Kidney (tissue), 22 donors: ENCODE data around the gene NPSR1. TPM values are rescaled to one million over a fixed set of nuclear protein-coding genes. Genes with fewer than 3 reads are reported as not detected.

ENCODE experiments used
- DNase-seq, 5 donors: peaks; one replicate each; pipeline ENCODE4 v3.0.0-alpha.2; 2013 to 2020
- FAIRE-seq: peaks from 2 replicates; lab custom pipeline; 2012; peaks lifted over from hg19 to GRCh38; lab: Jason Lieb, UNC
- H3K27ac ChIP-seq, 2 donors: one replicate each; pipeline ENCODE4 v1.7.0; 2013; ENCODE audit warnings: low read depth in 2 of 2, low read length in 2 of 2, inconsistent platforms in 1 of 2
- H3K27me3 ChIP-seq: one replicate; pipeline ENCODE4 v1.7.1; 2013; ENCODE audit warnings: low read length, inconsistent platforms; ENCODE audit not compliant: control insufficient read depth, insufficient read depth
- H3K36me3 ChIP-seq, 3 donors: one replicate each; pipeline versions ENCODE4 v1.7.0 to v1.7.1; 2013; ENCODE audit warnings: low read length in 3 of 3, control low read depth in 1 of 3, inconsistent platforms in 1 of 3; ENCODE audit not compliant: insufficient read depth in 3 of 3, control insufficient read depth in 2 of 3
- H3K4me1 ChIP-seq, 3 donors: one replicate each; pipeline versions ENCODE4 v1.7.0 to v1.7.1; 2013; ENCODE audit warnings: low read length in 3 of 3, inconsistent platforms in 1 of 3, low read depth in 1 of 3; ENCODE audit not compliant: control insufficient read depth in 2 of 3, insufficient read depth in 2 of 3
- H3K4me3 ChIP-seq, 3 donors: one replicate each; pipeline versions ENCODE4 v1.7.0 to v1.8.1; 2013; ENCODE audit warnings: low read length in 3 of 3, control low read depth in 1 of 3, inconsistent platforms in 1 of 3
- H3K9ac ChIP-seq, 3 donors: one replicate each; pipeline versions ENCODE4 v1.7.0 to v1.7.1; 2013; ENCODE audit warnings: low read length in 3 of 3, control low read depth in 1 of 3, inconsistent platforms in 1 of 3
- H3K9me3 ChIP-seq, 3 donors: one replicate each; pipeline versions ENCODE4 v1.7.0 to v1.7.1; 2013; ENCODE audit warnings: low read length in 3 of 3, control low read depth in 1 of 3, inconsistent platforms in 1 of 3; ENCODE audit not compliant: control insufficient read depth in 2 of 3, insufficient read depth in 1 of 3
- CTCF ChIP-seq: IDR thresholded peaks from 3 replicates; pipeline ENCODE4 v1.5.1; 2012; ENCODE audit warnings: mild to moderate bottlenecking, moderate library complexity, borderline replicate concordance; ENCODE audit not compliant: insufficient read depth; ENCODE audit errors: extremely low read depth
- intact Hi-C: fragments of 100-400 bp; cut with DNase I; formaldehyde crosslinking; loops from one replicate; pipeline ENCODE4 v1.11.1; 2022
- long read RNA-seq, 10 donors: library from polyadenylated mRNA in 1 of 10; unstranded in 1 of 10; transcript quantifications; one replicate each; pipeline ENCODE4 v2.0.0 and lab custom pipeline, GENCODE V29; 2021 to 2026
- polyA plus RNA-seq: library from polyadenylated mRNA; stranded (reverse); fragments of 350-450 nt; fragmentation: Illumina TruSeq; extraction: RNeasy Lipid Tissue Mini Kit (QIAGEN cat#74804); gene quantifications from one replicate; pipeline ENCODE4 v1.2.3, GENCODE V29; 2014; ENCODE audit warnings: low read depth, low replicate concordance; ENCODE audit not compliant: insufficient read depth
- total RNA-seq: library from RNA; stranded (reverse); fragmentation: NEBNext Ultra II Directional; extraction: Animal tissue kit (Norgen Biotek cat#: 25700); gene quantifications from one replicate; pipeline ENCODE4 v1.2.1, GENCODE V29; 2021
- donor health status: control.
- donor health status: control.
- donor health status: control.
- donor health status: control.
- donor health status: control.
- donor health status: DM: yes; HTN: yes; CAD: no.
- donor health status: Normal renal cell carcinoma (clear cell type).

Gene NPSR1, protein sequence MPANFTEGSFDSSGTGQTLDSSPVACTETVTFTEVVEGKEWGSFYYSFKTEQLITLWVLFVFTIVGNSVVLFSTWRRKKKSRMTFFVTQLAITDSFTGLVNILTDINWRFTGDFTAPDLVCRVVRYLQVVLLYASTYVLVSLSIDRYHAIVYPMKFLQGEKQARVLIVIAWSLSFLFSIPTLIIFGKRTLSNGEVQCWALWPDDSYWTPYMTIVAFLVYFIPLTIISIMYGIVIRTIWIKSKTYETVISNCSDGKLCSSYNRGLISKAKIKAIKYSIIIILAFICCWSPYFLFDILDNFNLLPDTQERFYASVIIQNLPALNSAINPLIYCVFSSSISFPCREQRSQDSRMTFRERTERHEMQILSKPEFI
- total RNA-seq (not detected), polyA plus RNA-seq (not detected)
- long read RNA-seq, donor 1, result 0 reads
- long read RNA-seq, donor 2, result 0 reads
- long read RNA-seq, donor 3, result 0 reads
- long read RNA-seq, donor 4, result 0 reads
- long read RNA-seq, donor 5, result 0 reads
- long read RNA-seq, donor 6, result 0 reads
- long read RNA-seq, donor 7, result 0 reads
- long read RNA-seq, donor 8, result 0 reads
- long read RNA-seq, donor 9, result 0 reads
- long read RNA-seq, donor 10, result 0 reads

GRCh38 chr7:34657632-34658268 is at the start of gene NPSR1:
Gene NPSR1 (plus strand): TSS chr7:34658218. CDS start chr7:34658413, 195 bp downstream.
- Histone ChIP-seq H3K36me3 (no peaks in the 10 kb centered on the region), H3K9me3 (no peaks in the 10 kb centered on the region), H3K27ac (no peak within 1 kb of the TSS), H3K4me1 (no peaks in the 10 kb centered on the region), H3K4me3 (no peak within 1 kb of the TSS), H3K27me3 (no peaks in the 10 kb centered on the region), H3K9ac (no peak within 1 kb of the TSS)
- intact Hi-C loops, result no loop called here
- DNase-seq (no peak), FAIRE-seq (no peak)
- TF ChIP-seq CTCF, result no peak

GRCh38 chr7:34612661-34613060 is 45.4 kb upstream of the NPSR1 start:
- Histone ChIP-seq H3K36me3 (no peaks in the 10 kb centered on the region), H3K9ac (no peak overlapping the region), H3K4me1 (no peaks in the 10 kb centered on the region), H3K27ac (no peak overlapping the region), H3K9me3 (peaks cover 0 to 4% (median 0%) of the 10 kb centered on the region in 3 donors), H3K4me3 (no peak overlapping the region), H3K27me3 (no peaks in the 10 kb centered on the region)
- no peak for FAIRE-seq
- no peak for TF ChIP-seq CTCF
- intact Hi-C loops, result no loop called here
- DNase-seq, result no peak

DNA sequence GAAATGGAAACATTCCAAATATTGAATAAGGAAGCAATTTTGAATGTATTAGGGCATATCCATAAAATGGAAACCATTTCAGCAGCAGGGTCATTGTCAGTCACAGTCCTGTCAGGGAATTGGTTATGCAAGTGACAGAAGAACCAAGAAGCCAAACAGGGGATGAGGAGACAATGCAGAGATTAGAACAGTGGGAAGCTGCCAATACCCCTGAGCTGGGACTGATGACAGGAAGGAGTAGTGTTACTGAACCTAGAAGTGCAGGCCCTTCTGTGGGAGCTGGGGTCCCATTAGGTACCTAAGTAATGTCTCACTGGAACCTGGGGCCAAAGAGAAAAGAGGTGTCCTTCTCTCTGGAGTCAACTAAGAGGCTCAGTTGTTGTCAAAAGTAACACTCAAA is 37.6 kb upstream of the NPSR1 start:
- intact Hi-C loops, result no loop called here
- no peaks in the 10 kb centered on the region for H3K36me3 ChIP-seq
- TF ChIP-seq CTCF, result no peak
- H3K27ac ChIP-seq, result no peak overlapping the region
- no peaks in the 10 kb centered on the region for H3K27me3 ChIP-seq
- FAIRE-seq (no peak), DNase-seq (no peak)
- no peaks in the 10 kb centered on the region for H3K9me3 ChIP-seq
- H3K4me3 ChIP-seq, result no peak overlapping the region
- H3K9ac ChIP-seq, result no peak overlapping the region
- no peaks in the 10 kb centered on the region for H3K4me1 ChIP-seq
